Neural cell (in vitro differentiated cells): ENCODE results near the gene FBXL17.

Experiments used
- CTCF ChIP-seq: fragments of 450-650 bp; IDR thresholded peaks from 2 replicates; pipeline ENCODE4 v1.5.1; 2014; ENCODE audit warnings: antibody characterized with exemption, mild to moderate bottlenecking, moderate library complexity; ENCODE audit not compliant: poor library complexity, severe bottlenecking
- EP300 ChIP-seq: fragments of 450-650 bp; conservative IDR thresholded peaks from 2 replicates; pipeline ENCODE4 v1.6.1; 2014; ENCODE audit warnings: antibody characterized with exemption, mild to moderate bottlenecking, moderate library complexity; ENCODE audit not compliant: poor library complexity, severe bottlenecking
- EZH2 ChIP-seq: fragments of 200-600, 300-800 bp; shearing (Covaris generic), sonication (generic); IDR thresholded peaks from 2 replicates; pipeline ENCODE4 v1.6.1; 2014; ENCODE audit warnings: antibody characterized with exemption, low read length, borderline replicate concordance, mild to moderate bottlenecking; ENCODE audit not compliant: insufficient read depth, poor library complexity, severe bottlenecking
- MXI1 ChIP-seq: fragments of 450-650 bp; conservative IDR thresholded peaks from 2 replicates; pipeline ENCODE4 v1.6.1; 2014; ENCODE audit warnings: antibody characterized with exemption, mild to moderate bottlenecking; ENCODE audit not compliant: poor library complexity, severe bottlenecking
- POLR2AphosphoS5 ChIP-seq: IDR thresholded peaks from 2 replicates; pipeline ENCODE4 v1.6.1; 2012
- RAD21 ChIP-seq: fragments of 450-650 bp; conservative IDR thresholded peaks from 2 replicates; pipeline ENCODE4 v1.6.1; 2014; ENCODE audit warnings: antibody characterized with exemption, mild to moderate bottlenecking, moderate library complexity
- SMC3 ChIP-seq: fragments of 450-650 bp; conservative IDR thresholded peaks from 2 replicates; pipeline ENCODE4 v1.6.1; 2014; ENCODE audit warnings: antibody characterized with exemption, mild to moderate bottlenecking, moderate library complexity; ENCODE audit not compliant: poor library complexity
- TAF1 ChIP-seq: IDR thresholded peaks from 2 replicates; pipeline ENCODE4 v1.6.1; 2012; ENCODE audit warnings: low read depth
- TF ChIP-seq, protein P1 (sequence below): IDR thresholded peaks from 2 replicates; pipeline ENCODE4 v1.6.1; 2012; ENCODE audit warnings: borderline replicate concordance

DNA sequence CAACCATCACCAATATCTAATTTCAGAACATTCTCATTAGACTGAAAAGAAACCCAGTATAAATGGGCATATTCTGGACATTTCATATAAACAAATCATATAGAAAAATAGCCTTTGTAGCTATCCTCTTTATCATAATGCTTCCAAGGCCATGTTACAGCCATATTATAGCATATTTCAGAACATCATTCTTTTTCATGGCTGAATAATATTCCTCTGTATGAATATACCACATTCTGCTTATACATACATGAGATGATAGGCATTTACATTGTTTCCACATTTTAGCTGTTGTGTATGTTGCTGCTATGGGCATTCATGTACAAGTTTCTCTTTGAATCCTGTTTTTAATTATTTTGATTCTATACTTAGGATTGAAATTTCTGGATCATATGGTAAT lies 167.0 kb downstream of the FBXL17 start:
- no peak for TF ChIP-seq CTCF
- TF ChIP-seq EZH2, result no peak
- TF ChIP-seq MXI1, result no peak
- TF ChIP-seq, protein P1, sequence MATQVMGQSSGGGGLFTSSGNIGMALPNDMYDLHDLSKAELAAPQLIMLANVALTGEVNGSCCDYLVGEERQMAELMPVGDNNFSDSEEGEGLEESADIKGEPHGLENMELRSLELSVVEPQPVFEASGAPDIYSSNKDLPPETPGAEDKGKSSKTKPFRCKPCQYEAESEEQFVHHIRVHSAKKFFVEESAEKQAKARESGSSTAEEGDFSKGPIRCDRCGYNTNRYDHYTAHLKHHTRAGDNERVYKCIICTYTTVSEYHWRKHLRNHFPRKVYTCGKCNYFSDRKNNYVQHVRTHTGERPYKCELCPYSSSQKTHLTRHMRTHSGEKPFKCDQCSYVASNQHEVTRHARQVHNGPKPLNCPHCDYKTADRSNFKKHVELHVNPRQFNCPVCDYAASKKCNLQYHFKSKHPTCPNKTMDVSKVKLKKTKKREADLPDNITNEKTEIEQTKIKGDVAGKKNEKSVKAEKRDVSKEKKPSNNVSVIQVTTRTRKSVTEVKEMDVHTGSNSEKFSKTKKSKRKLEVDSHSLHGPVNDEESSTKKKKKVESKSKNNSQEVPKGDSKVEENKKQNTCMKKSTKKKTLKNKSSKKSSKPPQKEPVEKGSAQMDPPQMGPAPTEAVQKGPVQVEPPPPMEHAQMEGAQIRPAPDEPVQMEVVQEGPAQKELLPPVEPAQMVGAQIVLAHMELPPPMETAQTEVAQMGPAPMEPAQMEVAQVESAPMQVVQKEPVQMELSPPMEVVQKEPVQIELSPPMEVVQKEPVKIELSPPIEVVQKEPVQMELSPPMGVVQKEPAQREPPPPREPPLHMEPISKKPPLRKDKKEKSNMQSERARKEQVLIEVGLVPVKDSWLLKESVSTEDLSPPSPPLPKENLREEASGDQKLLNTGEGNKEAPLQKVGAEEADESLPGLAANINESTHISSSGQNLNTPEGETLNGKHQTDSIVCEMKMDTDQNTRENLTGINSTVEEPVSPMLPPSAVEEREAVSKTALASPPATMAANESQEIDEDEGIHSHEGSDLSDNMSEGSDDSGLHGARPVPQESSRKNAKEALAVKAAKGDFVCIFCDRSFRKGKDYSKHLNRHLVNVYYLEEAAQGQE, result no peak
- no peak for TF ChIP-seq EP300
- TF ChIP-seq RAD21, result no peak
- TF ChIP-seq POLR2AphosphoS5, result no peak
- TF ChIP-seq SMC3, result no peak
- no peak for TF ChIP-seq TAF1
